NCI-H345 (cell line): ENCODE measurements around the gene APP.
A peak's percentile ranks its signal among the peaks of the same experiment; 100 is the strongest.

Experiments used
- DNase-seq: peaks from one replicate; lab custom pipeline; 2025; lab: John Stamatoyannopoulos, UW

The APP gene

GRCh38 chr21:26126168-26126553, 44.4 kb downstream of the APP start:
- DNase-seq: no peak

GRCh38 chr21:26125433-26126167, 45.0 kb downstream of the APP start:
- DNase-seq: no peak

- no peak for DNase-seq
These were observed 45.7 kb downstream of the APP start for GRCh38 chr21:26124896-26125295.

GRCh38 chr21:26124421-26124833, 46.1 kb downstream of the APP start:
- DNase-seq: no peak

GRCh38 chr21:26123012-26123411, 47.6 kb downstream of the APP start:
- DNase-seq: no peak

- no peak for DNase-seq
These were observed 49.7 kb downstream of the APP start for GRCh38 chr21:26120828-26121227.

- no peak for DNase-seq
These were observed 50.7 kb downstream of the APP start for GRCh38 chr21:26119906-26120305.

GRCh38 chr21:26118938-26119540, 51.5 kb downstream of the APP start:
- DNase-seq: no peak

GRCh38 chr21:26117972-26118367, 52.6 kb downstream of the APP start:
- DNase-seq: no peak

- DNase-seq: no peak
These were observed 53.1 kb downstream of the APP start for GRCh38 chr21:26117324-26117971.

- DNase-seq: no peak
These were observed 54.0 kb downstream of the APP start for GRCh38 chr21:26116456-26117011.

GRCh38 chr21:26115899-26116298, 54.7 kb downstream of the APP start:
- peak; percentile 18 for DNase-seq

- peak; percentile 92 for DNase-seq
These were observed 55.3 kb downstream of the APP start for GRCh38 chr21:26115305-26115704.

GRCh38 chr21:26112975-26113374, 57.6 kb downstream of the APP start:
- DNase-seq: no peak

GRCh38 chr21:26112127-26112742, 58.3 kb downstream of the APP start:
- DNase-seq: no peak

GRCh38 chr21:26110715-26111114, 59.9 kb downstream of the APP start:
- no peak for DNase-seq

GRCh38 chr21:26107429-26107828, 63.1 kb downstream of the APP start:
- DNase-seq: peak; percentile 55

GRCh38 chr21:26106562-26106961, 64.0 kb downstream of the APP start:
- no peak for DNase-seq

- no peak for DNase-seq
These were observed 64.8 kb downstream of the APP start for GRCh38 chr21:26105819-26106218.

- no peak for DNase-seq
These were observed 70.0 kb downstream of the APP start for GRCh38 chr21:26100573-26100972.

- DNase-seq: peak; percentile 52
These were observed 70.9 kb downstream of the APP start for GRCh38 chr21:26099610-26100219.

GRCh38 chr21:26098772-26099397, 71.7 kb downstream of the APP start:
- no peak for DNase-seq
